Epithelial cell of esophagus (primary cell): ENCODE results near the gene TEAD3.
"Not testable (repeated sequence)": the region's sequence is repeated elsewhere in the genome, so short reads cannot be mapped to it uniquely, and the experiment has no call there.

Source experiments
- DNase-seq: peaks from one replicate; pipeline ENCODE4 v3.0.0; 2010; ENCODE audit warnings: low read depth
- H3K4me3 ChIP-seq: 2 replicates; pipeline ENCODE4 v1.5.1; 2011; ENCODE audit warnings: mild to moderate bottlenecking, low read length, control low read depth
- CTCF ChIP-seq: IDR thresholded peaks from 2 replicates; pipeline ENCODE4 v1.5.1; 2011; ENCODE audit warnings: low read depth, mild to moderate bottlenecking, low read length, control low read depth, inconsistent platforms; ENCODE audit not compliant: insufficient read depth; ENCODE audit errors: missing control alignments

Gene TEAD3

GRCh38 chr6:35439308-35439707, 57.6 kb downstream of the TEAD3 start:
- H3K4me3 ChIP-seq: no peak overlapping the region
- no peak for TF ChIP-seq CTCF
- no peak for DNase-seq

DNA sequence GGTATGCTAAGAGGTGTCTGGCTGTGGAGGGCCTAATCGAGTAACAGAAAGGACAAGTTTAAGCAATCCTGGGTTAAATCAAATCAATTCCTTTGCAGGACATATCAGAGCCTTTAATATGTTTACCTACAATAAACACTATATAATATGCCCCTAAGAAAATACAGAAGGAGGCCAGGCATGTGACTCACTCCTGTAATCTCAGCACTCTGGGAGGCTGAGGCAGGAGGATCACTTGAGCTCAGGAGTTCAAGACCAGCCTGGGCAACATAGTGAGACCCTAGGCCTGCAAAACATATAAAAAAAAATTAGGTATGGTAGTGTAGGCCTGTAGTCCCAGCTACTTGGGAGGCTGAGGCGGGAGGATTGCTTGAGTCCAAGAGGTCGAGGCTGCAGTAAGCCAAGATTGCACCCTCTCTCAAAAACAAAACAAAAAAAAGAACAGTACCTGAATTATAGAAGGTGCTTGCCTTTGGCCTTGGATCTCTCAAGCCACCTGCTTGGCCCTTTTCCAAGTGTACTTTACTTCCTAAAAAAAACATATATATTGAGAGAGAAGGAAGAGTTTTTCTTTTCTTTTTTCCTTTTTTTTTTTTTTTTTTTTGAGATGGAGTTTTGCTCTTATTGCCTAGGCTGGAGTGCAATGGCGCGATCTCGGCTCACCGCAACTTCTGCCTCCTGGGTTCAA, 58.4 kb downstream of the TEAD3 start:
- DNase-seq, H3K4me3 ChIP-seq: not testable (repeated sequence)

GRCh38 chr6:35436071-35436857, 60.6 kb downstream of the TEAD3 start:
- no peak for DNase-seq
- H3K4me3 ChIP-seq: no peak overlapping the region
- TF ChIP-seq CTCF: no peak

GRCh38 chr6:35435074-35435837, 61.6 kb downstream of the TEAD3 start:
- TF ChIP-seq CTCF: no peak
- DNase-seq: no peak
- no peak overlapping the region for H3K4me3 ChIP-seq

- not testable (repeated sequence) for DNase-seq
Observed at GRCh38 chr6:35432702-35433101, 64.2 kb downstream of the TEAD3 start.

GRCh38 chr6:35432291-35432690, 64.6 kb downstream of the TEAD3 start:
- no peak for DNase-seq
- no peak for TF ChIP-seq CTCF
- no peak overlapping the region for H3K4me3 ChIP-seq

More at GRCh38 chr6:35432702-35433101, 64.2 kb downstream of the TEAD3 start:
- not testable (repeated sequence) for H3K4me3 ChIP-seq

GRCh38 chr6:35429463-35429862, 67.4 kb downstream of the TEAD3 start:
- H3K4me3 ChIP-seq: no peak overlapping the region
- TF ChIP-seq CTCF: no peak
- DNase-seq: no peak
